RWPE2 (cell line): ENCODE measurements around the gene RNFT2.

Experiments used
- ATAC-seq: fragments of 200-7000 bp; cut with Tn5 transposase; 3 replicates; pipeline ENCODE4 v1.9.1; 2021; ENCODE audit warnings: low read depth
- DNase-seq: peaks from one replicate; pipeline ENCODE4 v3.0.0-alpha.2; 2020; ENCODE audit warnings: low spot score
- H3K27ac ChIP-seq: fragments of 450-650 bp; 2 replicates; pipeline ENCODE4 v1.5.1; 2017; ENCODE audit warnings: mild to moderate bottlenecking; ENCODE audit not compliant: poor library complexity, severe bottlenecking
- H3K27me3 ChIP-seq: fragments of 250-450 bp; sonication (Bioruptor Pico); 2 replicates; pipeline ENCODE4 v1.5.1; 2021; ENCODE audit warnings: mild to moderate bottlenecking, moderate library complexity; ENCODE audit not compliant: insufficient read depth, poor library complexity, severe bottlenecking
- H3K36me3 ChIP-seq: fragments of 250-450 bp; sonication (Bioruptor Pico); 2 replicates; pipeline ENCODE4 v1.5.1; 2020; ENCODE audit warnings: low read depth, mild to moderate bottlenecking, moderate library complexity
- H3K4me1 ChIP-seq: fragments of 250-450 bp; sonication (Bioruptor Pico); 2 replicates; pipeline ENCODE4 v1.5.1; 2021; ENCODE audit warnings: mild to moderate bottlenecking, moderate library complexity; ENCODE audit not compliant: insufficient read depth, poor library complexity, severe bottlenecking
- H3K4me3 ChIP-seq: fragments of 250-450 bp; sonication (Bioruptor Pico); 2 replicates; pipeline ENCODE4 v1.5.1; 2021; ENCODE audit warnings: mild to moderate bottlenecking, moderate library complexity; ENCODE audit not compliant: severe bottlenecking
- H3K9me3 ChIP-seq: fragments of 250-450 bp; sonication (Bioruptor Pico); 2 replicates; pipeline ENCODE4 v1.5.1; 2021; ENCODE audit warnings: mild to moderate bottlenecking, moderate library complexity; ENCODE audit not compliant: severe bottlenecking
- TF ChIP-seq, protein P1 (sequence below): fragments of 450-650 bp; IDR thresholded peaks from one replicate; pipeline ENCODE4 v1.5.1; 2017; ENCODE audit warnings: mild to moderate bottlenecking, moderate library complexity; ENCODE audit not compliant: poor library complexity, severe bottlenecking

The RNFT2 gene

DNA sequence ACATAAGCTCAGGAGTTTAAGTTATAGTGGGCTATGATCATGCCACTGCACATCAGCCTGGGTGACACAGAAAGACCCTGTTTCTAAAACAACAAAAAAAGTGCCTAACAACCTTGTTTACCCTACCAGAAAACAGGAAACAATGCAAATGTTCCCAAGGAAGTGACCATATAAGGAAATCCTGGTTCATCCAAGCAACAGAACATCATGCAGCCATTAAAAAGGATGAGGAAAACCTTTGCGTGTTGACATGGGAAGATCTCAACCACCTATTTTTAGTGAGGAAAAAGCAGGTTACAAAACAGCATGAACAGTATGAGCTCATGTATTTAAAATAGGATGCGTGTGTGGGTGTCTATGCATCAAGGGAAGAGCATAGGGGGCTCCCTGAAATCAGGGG, 129.4 kb downstream of the RNFT2 start:
- Histone ChIP-seq H3K4me3 (no peak overlapping the region), H3K27ac (no peak overlapping the region), H3K36me3 (no peaks in the 10 kb centered on the region), H3K4me1 (peaks cover 9% of the 10 kb centered on the region), H3K9me3 (no peaks in the 10 kb centered on the region), H3K27me3 (no peaks in the 10 kb centered on the region)
- TF ChIP-seq, protein P1, sequence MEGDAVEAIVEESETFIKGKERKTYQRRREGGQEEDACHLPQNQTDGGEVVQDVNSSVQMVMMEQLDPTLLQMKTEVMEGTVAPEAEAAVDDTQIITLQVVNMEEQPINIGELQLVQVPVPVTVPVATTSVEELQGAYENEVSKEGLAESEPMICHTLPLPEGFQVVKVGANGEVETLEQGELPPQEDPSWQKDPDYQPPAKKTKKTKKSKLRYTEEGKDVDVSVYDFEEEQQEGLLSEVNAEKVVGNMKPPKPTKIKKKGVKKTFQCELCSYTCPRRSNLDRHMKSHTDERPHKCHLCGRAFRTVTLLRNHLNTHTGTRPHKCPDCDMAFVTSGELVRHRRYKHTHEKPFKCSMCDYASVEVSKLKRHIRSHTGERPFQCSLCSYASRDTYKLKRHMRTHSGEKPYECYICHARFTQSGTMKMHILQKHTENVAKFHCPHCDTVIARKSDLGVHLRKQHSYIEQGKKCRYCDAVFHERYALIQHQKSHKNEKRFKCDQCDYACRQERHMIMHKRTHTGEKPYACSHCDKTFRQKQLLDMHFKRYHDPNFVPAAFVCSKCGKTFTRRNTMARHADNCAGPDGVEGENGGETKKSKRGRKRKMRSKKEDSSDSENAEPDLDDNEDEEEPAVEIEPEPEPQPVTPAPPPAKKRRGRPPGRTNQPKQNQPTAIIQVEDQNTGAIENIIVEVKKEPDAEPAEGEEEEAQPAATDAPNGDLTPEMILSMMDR, result no peak
- ATAC-seq (no peak), DNase-seq (no peak)

DNA sequence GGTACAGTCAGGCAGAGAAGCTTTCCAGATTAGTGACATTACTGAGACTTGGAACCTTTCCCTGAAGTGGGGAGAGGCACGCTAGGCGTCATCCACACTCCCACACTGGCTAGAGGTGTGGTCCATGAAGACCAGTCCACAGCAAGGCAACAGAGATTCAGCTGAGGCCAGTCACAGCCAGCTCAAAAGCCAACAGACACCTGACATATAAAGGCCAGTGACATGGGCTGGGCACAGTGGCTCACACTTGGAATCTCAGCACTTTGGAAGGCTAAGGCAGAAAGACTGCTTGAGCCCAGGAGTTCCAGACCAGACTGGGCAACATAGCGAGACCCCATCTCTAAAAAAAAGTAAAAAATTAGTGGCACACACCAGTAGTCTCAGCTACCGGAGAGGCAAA, 132.2 kb downstream of the RNFT2 start:
- no peak overlapping the region for H3K27ac ChIP-seq
- TF ChIP-seq, protein P1, result no peak
- no peak overlapping the region for H3K4me3 ChIP-seq
- DNase-seq (no peak), ATAC-seq (no peak)
- no peaks in the 10 kb centered on the region for H3K36me3 ChIP-seq
- H3K27me3 ChIP-seq, result no peaks in the 10 kb centered on the region
- no peaks in the 10 kb centered on the region for H3K4me1 ChIP-seq
- H3K9me3 ChIP-seq, result peaks cover 2% of the 10 kb centered on the region

DNA sequence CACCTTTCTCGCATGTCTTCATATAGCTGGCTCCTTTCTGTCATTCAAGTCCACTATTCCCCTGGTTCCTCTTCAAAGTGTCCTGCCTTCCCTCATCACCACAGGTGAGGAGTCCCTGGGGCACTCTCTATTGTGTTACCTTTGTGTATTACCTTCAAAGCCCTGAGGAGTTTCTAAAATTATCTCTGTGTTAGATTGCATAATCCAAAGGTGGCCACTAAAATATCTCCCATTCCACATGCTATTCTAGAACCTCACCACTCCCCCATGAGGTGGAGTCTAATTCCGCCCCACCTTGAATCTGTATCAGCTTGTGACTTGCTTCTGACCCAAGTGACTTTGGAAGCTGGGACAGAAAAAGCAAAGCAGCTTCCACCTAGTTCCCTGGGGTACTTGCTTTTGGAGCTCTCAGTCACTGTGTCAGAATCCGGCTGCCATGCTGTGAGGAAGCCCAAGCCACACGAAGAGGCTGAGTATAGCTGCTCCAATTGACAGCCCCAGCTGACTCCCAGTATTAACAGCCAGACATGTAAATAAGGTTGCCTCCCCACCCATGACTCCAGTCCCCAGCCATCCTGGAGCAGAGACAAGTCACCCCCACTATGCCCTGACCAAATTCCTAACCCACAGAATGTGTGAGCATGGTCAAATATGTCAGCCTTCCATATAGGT, 136.3 kb downstream of the RNFT2 start:
- peaks cover 12% of the 10 kb centered on the region for H3K27me3 ChIP-seq
- TF ChIP-seq, protein P1, result no peak
- peaks cover 2% of the 10 kb centered on the region for H3K9me3 ChIP-seq
- ATAC-seq (no peak), DNase-seq (no peak)
- no peak overlapping the region for H3K4me3 ChIP-seq
- no peaks in the 10 kb centered on the region for H3K36me3 ChIP-seq
- H3K27ac ChIP-seq, result no peak overlapping the region
- H3K4me1 ChIP-seq, result peaks cover 5% of the 10 kb centered on the region

DNA sequence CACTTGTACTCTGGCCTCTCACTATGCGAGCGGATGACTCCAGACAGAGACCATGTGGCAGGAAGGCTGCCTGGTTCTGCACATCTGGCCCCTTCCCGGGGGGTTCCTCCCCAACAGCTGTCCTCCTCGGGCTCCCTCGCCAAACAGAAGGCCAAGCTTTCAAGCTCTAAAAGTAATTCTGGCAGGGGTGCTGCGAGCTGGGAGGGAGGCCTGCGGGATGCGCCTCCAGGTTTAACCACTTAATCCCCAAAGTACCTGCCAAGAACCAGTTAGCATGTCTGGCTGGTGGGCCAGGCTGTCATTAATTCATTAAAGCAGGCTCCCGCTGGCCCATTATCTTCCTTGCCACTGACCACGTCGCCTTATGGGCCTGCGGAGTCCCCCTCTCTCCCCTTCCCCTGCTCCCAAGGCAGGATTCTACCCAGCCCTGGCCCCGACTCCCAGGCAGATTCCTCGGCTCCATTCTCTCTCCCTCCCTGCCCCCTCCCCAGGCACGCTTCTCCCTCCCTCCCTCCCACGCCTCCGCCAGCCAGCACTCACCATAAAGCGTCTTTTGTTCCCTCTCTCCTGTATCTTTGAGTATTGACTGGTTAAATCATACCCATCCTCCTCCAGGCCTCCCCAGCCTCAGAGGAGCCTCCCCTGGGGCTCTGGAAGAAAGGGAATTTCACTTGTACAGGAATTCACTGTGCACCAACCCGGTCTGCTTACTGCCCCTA, 138.2 kb downstream of the RNFT2 start:
- H3K27ac ChIP-seq, result no peak overlapping the region
- TF ChIP-seq, protein P1, result no peak

More for the DNA sequence above, 138.2 kb downstream of the RNFT2 start:
- Histone ChIP-seq H3K9me3 (peaks cover 2% of the 10 kb centered on the region), H3K27me3 (peaks cover 25% of the 10 kb centered on the region), H3K36me3 (no peaks in the 10 kb centered on the region), H3K4me3 (no peak overlapping the region), H3K4me1 (peaks cover 5% of the 10 kb centered on the region)
- DNase-seq (no peak), ATAC-seq (no peak)
